Testis (tissue), 3 donors: ENCODE measurements around the gene SLC15A1. TPM values are rescaled to one million over a fixed set of nuclear protein-coding genes. Genes with fewer than 3 reads are reported as not detected.

Experiments
- DNase-seq: peaks from one replicate; pipeline ENCODE4 v3.0.0-alpha.2; 2019
- H3K27ac ChIP-seq, 2 donors: fragments of 200-600 bp; sonication (generic); one replicate each; pipeline ENCODE4 v1.5.1; 2019
- H3K27me3 ChIP-seq: fragments of 200-600 bp; sonication (generic); one replicate; pipeline ENCODE4 v1.5.1; 2019
- H3K36me3 ChIP-seq: fragments of 200-600 bp; sonication (generic); one replicate; pipeline ENCODE4 v1.5.1; 2017; ENCODE audit warnings: low read depth; ENCODE audit errors: missing control alignments
- H3K4me1 ChIP-seq: fragments of 200-600 bp; sonication (generic); one replicate; pipeline ENCODE4 v1.5.1; 2019
- H3K4me3 ChIP-seq, 2 donors: fragments of 200-600 bp; sonication (generic); one replicate each; pipeline ENCODE4 v1.5.1; 2017 to 2019
- H3K9me3 ChIP-seq: fragments of 200-600 bp; sonication (generic); one replicate; pipeline ENCODE4 v1.5.1; 2017
- CTCF ChIP-seq, 3 experiments: fragments of 450-650 bp in 2 of 3; fragments of 200-600 bp in 1 of 3; sonication (generic) in 1 of 3; IDR thresholded peaks; one replicate each; pipeline ENCODE4 v1.5.1; 2016 to 2019; ENCODE audit warnings: antibody characterized with exemption in 3 of 3, mild to moderate bottlenecking in 2 of 3, moderate library complexity in 1 of 3
- POLR2A ChIP-seq: fragments of 450-650 bp; IDR thresholded peaks from one replicate; pipeline ENCODE4 v1.6.1; 2017; ENCODE audit warnings: antibody characterized with exemption, mild to moderate bottlenecking, moderate library complexity
- WGBS, 2 donors: methylation state at CpG; one replicate each; pipeline ENCODE4 v1.1.5; 2018; 5-methylcytosine and 5-hydroxymethylcytosine counted together
- intact Hi-C: fragments of 100-400 bp; cut with DNase I; formaldehyde crosslinking; loops from one replicate; pipeline ENCODE4 v1.15.1; 2023; ENCODE audit warnings: low total_unique reads
- polyA plus RNA-seq: library from polyadenylated mRNA; stranded (reverse); fragments of 350-450 nt; fragmentation: Illumina TruSeq; extraction: RNeasy Lipid Tissue Mini Kit (QIAGEN cat#74804); gene quantifications from one replicate; pipeline ENCODE4 v1.2.3, GENCODE V29; 2014; ENCODE audit warnings: low read depth, low replicate concordance; ENCODE audit not compliant: insufficient read depth
- total RNA-seq, 2 donors: library from RNA; depleted of rRNA; stranded (reverse); fragments of >200 nt; gene quantifications; one replicate each; pipeline ENCODE4 v1.2.3, GENCODE V29; 2016

Gene SLC15A1
- total and polyA plus RNA-seq, 3 donors from 2014 or later = 0.37 to 0.71 (median 0.47) TPM

- intact Hi-C loops = no loop called here
These were observed 54.7 kb downstream of the SLC15A1 start for GRCh38 chr13:98697791-98698190.

GRCh38 chr13:98693756-98694155 lies 58.7 kb downstream of the SLC15A1 start:
- no peaks in the 10 kb centered on the region for H3K4me1 ChIP-seq
- no peak overlapping the region for H3K4me3 ChIP-seq
- intact Hi-C loops = no loop called here
- no peak for TF ChIP-seq CTCF (IDR thresholded peaks at IDR 0.05)
- TF ChIP-seq POLR2A = no peak
- no peaks in the 10 kb centered on the region for H3K27me3 ChIP-seq
- 81 to 83% methylated on average over 1 of the region's 1 CpG for WGBS, 2 donors
- H3K27ac ChIP-seq = no peak overlapping the region
- no peaks in the 10 kb centered on the region for H3K36me3 ChIP-seq
- DNase-seq = no peak
- H3K9me3 ChIP-seq = no peaks in the 10 kb centered on the region

More at GRCh38 chr13:98697791-98698190, 54.7 kb downstream of the SLC15A1 start:
- Histone ChIP-seq H3K36me3 (no peaks in the 10 kb centered on the region), H3K4me3 (no peak overlapping the region), H3K4me1 (no peaks in the 10 kb centered on the region), H3K27me3 (no peaks in the 10 kb centered on the region), H3K27ac (no peak overlapping the region), H3K9me3 (no peaks in the 10 kb centered on the region)
- TF ChIP-seq POLR2A (no peak), CTCF (IDR thresholded peaks at IDR 0.05) (no peak)
- WGBS, 2 donors = 27 to 49% methylated on average over 4 of the region's 4 CpGs
- no peak for DNase-seq

- WGBS, 2 donors = 87 to 93% methylated on average over 4 of the region's 4 CpGs
- Histone ChIP-seq H3K27me3 (no peaks in the 10 kb centered on the region), H3K9me3 (no peaks in the 10 kb centered on the region), H3K4me3 (no peak overlapping the region), H3K4me1 (no peaks in the 10 kb centered on the region), H3K27ac (no peak overlapping the region), H3K36me3 (no peaks in the 10 kb centered on the region)
- TF ChIP-seq POLR2A = no peak
- TF ChIP-seq CTCF (IDR thresholded peaks at IDR 0.05) = no peak
- intact Hi-C loops = no loop called here
- no peak for DNase-seq
These were observed 61.1 kb downstream of the SLC15A1 start for GRCh38 chr13:98691360-98691759.

- Histone ChIP-seq H3K4me1 (no peaks in the 10 kb centered on the region), H3K36me3 (no peaks in the 10 kb centered on the region), H3K27ac (no peak overlapping the region), H3K27me3 (no peaks in the 10 kb centered on the region), H3K4me3 (no peak overlapping the region), H3K9me3 (no peaks in the 10 kb centered on the region)
- 85 to 87% methylated on average over 13 to 15 of the region's 15 CpGs for WGBS, 2 donors
- intact Hi-C loops = no loop called here
- no peak for TF ChIP-seq CTCF (IDR thresholded peaks at IDR 0.05)
- no peak for TF ChIP-seq POLR2A
- no peak for DNase-seq
These were observed 62.0 kb downstream of the SLC15A1 start for GRCh38 chr13:98690348-98691022.
